ENCODE data around the gene METTL14. TPM values are rescaled to one million over a fixed set of nuclear protein-coding genes. Genes with fewer than 3 reads are reported as not detected.

Gene METTL14
- total RNA-seq, 2 experiments from 2014 or later = 46.1 to 48.3 TPM

DNA sequence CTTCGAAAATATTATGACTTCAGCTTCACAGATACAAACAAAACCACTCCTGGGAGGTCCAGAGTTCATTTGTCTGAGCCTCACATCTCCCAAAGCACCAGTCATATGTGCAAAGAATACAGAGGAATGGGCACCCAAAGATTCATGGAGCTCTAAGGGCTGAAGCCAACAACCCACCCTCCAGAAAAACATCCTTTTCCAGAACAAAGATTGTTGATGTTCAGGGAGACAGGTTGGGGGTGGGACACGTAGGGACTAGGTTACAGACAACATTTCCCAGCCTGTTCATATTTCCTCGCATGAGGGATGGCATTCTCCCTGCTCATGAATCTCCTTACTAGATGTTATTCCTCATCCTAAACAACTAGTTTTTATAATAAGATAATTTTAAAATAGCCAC, 71.2 kb downstream of the METTL14 start:
- Mint-ChIP-seq H3K4me1 (no peaks in the 10 kb centered on the region), H3K27me3 (no peaks in the 10 kb centered on the region), H3K36me3 (ENCODE audit: low read depth) (peaks cover 22% of the 10 kb centered on the region), H3K4me3 (no peak overlapping the region), H3K27ac (no peak overlapping the region), H3K9me3 (no peaks in the 10 kb centered on the region)
- ChIA-PET POLR2A (no interaction called here), CTCF (no interaction called here)
- DNase-seq = no peak

DNA sequence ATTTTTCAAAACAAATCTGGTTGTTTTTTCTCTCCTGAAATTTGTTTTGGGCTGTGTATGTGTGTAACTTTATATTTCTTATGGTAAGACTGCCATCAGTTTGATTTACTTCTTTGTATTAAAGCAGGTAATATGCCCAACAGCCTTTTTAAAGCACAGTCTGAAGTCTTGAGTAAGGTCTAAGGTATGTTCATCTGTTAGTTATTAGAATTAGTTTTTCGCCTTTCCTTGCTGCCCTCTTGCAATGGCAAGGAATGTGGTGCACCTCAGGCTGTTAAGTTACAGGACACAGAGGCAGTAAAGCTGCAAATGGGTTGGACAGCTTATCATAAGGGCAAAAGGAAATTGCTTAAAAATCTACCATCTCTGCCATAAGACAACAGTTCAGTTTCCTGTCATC, 71.8 kb downstream of the METTL14 start:
- H3K36me3 Mint-ChIP-seq (ENCODE audit: low read depth) = peaks cover 16% of the 10 kb centered on the region

DNA sequence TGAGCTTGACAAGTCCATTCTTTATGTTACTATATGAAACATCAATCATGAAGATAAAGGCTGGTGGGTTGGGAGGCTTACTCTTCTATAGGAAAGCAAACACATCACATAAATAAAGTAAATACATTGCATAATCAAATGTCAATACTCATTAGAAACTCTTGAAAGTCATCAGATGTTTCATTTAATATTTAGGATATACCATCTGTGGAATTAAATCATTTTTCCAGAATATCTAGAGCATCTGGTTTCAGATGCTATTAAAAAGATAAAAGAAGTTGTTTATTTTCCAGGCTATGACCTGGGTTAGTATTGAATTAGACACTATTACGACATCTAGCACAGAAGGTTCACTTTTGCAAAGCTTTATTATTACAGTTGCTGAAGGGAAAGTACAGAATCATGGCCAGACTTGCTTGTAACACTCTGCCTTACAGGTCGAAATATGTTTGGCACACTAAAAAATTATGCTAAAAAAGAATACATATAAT, 72.6 kb downstream of the METTL14 start:
- POLR2A ChIA-PET = no interaction called here
- Mint-ChIP-seq H3K36me3 (ENCODE audit: low read depth) (peaks cover 13% of the 10 kb centered on the region), H3K27ac (no peak overlapping the region), H3K4me3 (no peak overlapping the region), H3K27me3 (no peaks in the 10 kb centered on the region), H3K9me3 (no peaks in the 10 kb centered on the region), H3K4me1 (no peaks in the 10 kb centered on the region)
- no peak for DNase-seq
- CTCF ChIA-PET = no interaction called here

More for the DNA sequence above, 71.8 kb downstream of the METTL14 start:
- CTCF ChIA-PET = no interaction called here
- POLR2A ChIA-PET = no interaction called here
- H3K4me1 Mint-ChIP-seq = no peaks in the 10 kb centered on the region
- no peaks in the 10 kb centered on the region for H3K9me3 Mint-ChIP-seq
- no peaks in the 10 kb centered on the region for H3K27me3 Mint-ChIP-seq
- no peak overlapping the region for H3K4me3 Mint-ChIP-seq
- no peak for DNase-seq
- H3K27ac Mint-ChIP-seq = no peak overlapping the region

DNA sequence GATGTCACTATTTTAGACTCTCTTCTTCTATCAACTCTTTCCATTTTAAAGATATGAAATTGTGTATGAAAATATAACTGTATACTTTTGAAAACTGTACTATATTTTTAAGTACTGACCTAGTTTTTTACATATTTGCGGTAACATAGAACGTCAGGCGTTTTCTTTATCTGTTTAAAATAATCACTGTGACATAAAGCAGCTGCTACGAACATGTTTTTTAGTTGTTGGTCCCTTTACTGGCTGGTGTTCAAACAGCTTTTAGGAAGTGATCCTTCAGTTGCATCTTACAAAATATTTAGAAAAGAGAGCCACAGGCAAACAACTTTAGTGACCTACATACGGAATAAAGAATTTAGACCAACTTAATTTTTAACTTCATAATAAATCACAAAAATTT, 73.1 kb downstream of the METTL14 start:
- no peak for DNase-seq
- peaks cover 11% of the 10 kb centered on the region for H3K36me3 Mint-ChIP-seq (ENCODE audit: low read depth)
- no peak overlapping the region for H3K4me3 Mint-ChIP-seq
- no peak overlapping the region for H3K27ac Mint-ChIP-seq
- ChIA-PET CTCF (no interaction called here), POLR2A (no interaction called here)
- H3K4me1 Mint-ChIP-seq = no peaks in the 10 kb centered on the region
- no peaks in the 10 kb centered on the region for H3K9me3 Mint-ChIP-seq
- no peaks in the 10 kb centered on the region for H3K27me3 Mint-ChIP-seq

DNA sequence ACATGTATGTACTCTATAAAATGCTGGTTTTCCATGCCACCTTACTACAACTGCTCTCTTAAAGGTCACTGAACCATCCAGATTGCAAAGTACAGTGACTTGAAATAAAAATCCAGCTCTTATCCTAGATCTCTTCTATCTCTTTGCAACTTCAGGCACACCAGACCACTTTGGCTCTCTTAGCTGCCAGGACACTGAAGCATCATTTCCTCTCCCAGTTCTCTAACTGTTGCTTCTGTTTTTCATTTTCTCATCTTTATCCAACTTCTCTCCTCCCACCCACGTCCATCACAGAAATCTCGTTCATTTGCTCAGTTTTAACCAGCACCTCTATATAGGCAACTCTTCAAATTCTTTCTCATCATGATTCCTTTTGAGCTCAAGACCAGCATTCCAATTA, 74.3 kb downstream of the METTL14 start:
- no peak for DNase-seq
- no peaks in the 10 kb centered on the region for H3K27me3 Mint-ChIP-seq
- no peak overlapping the region for H3K27ac Mint-ChIP-seq
- CTCF ChIA-PET = no interaction called here
- peaks cover 12% of the 10 kb centered on the region for H3K36me3 Mint-ChIP-seq (ENCODE audit: low read depth)
- H3K4me1 Mint-ChIP-seq = no peaks in the 10 kb centered on the region
- no peaks in the 10 kb centered on the region for H3K9me3 Mint-ChIP-seq
- H3K4me3 Mint-ChIP-seq = no peak overlapping the region
- POLR2A ChIA-PET = no interaction called here

DNA sequence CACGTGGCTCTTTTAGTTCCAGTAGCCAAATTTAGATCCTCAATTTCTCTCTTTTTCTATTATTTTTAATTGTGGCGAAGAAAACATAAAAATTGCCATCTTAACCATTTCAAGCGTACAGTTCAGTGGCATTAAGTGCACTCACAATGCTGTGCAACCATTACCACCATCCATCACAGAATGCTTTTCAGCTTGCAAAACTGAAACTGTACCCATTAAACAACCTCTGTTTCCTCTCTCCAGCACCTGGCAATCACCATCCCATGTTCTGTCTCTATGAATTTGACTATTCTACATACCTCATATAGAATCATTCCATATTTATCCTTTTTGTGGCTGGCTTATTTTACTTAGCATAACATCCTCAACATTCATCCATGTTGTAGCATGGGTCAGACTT, 74.9 kb downstream of the METTL14 start:
- CTCF ChIA-PET = no interaction called here
- Mint-ChIP-seq H3K4me1 (no peaks in the 10 kb centered on the region), H3K4me3 (no peak overlapping the region), H3K9me3 (no peaks in the 10 kb centered on the region), H3K36me3 (ENCODE audit: low read depth) (peaks cover 14% of the 10 kb centered on the region), H3K27ac (no peak overlapping the region), H3K27me3 (no peaks in the 10 kb centered on the region)
- POLR2A ChIA-PET = no interaction called here
- DNase-seq = no peak

DNA sequence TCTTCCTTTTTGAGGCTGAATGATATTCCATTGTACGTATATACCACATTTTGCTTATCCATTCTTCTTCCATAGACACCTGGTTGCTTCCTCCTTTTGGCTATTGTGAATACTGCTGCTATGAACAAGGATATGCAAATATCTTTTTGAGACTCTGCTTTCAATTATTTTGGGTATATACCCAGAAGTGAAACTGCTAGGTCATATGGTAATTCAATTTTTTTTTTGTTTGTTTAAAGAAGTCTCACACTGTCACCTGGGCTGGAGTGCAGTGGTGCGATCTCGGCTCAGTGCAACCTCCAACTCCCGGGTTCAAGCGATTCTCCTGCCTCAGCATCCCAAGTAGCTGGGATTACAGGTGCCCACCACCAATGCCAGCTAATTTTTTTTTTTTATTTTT, 75.3 kb downstream of the METTL14 start:
- Mint-ChIP-seq H3K4me1 (no peaks in the 10 kb centered on the region), H3K27me3 (no peaks in the 10 kb centered on the region), H3K4me3 (no peak overlapping the region), H3K36me3 (ENCODE audit: low read depth) (peaks cover 14% of the 10 kb centered on the region), H3K27ac (no peak overlapping the region), H3K9me3 (no peaks in the 10 kb centered on the region)
- ChIA-PET CTCF (no interaction called here), POLR2A (no interaction called here)
- DNase-seq = no peak

DNA sequence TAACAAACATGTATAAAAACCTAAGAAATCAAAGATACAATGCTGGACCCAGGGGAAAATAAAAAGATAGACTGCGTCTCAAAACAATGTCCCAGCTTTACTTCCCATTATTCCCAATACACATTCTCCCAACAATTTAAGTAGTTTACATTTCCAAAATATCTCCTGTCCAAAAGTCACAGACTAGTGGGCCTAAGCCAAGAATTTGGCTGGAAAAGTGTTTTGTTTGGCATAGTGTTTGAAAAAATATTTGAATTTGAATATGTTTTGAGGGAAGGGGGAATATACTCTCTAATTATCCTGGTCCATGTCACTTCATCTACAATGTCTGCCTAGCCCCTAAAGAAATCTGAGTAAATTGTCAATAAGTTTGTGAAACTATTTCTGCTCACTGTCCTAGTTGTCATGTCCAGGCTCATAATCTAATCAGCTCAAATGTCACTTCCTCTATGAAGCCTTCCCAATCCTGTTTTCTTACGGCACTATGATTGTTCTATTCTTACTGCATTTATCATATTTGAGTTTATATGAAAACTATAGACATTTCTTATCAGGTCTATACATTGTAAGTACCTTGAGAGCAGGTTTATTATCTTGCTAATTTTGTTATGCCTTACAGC, 76.3 kb downstream of the METTL14 start:
- CTCF ChIA-PET = interaction anchor here (0.7 to 1.2 kb wide), 2 partner anchors 20 to 73 kb away, joined by 3 read pairs; no protein-coding TSS in a partner anchor
- POLR2A ChIA-PET = no interaction called here
- H3K27me3 Mint-ChIP-seq = no peaks in the 10 kb centered on the region
- peaks cover 8% of the 10 kb centered on the region for H3K36me3 Mint-ChIP-seq (ENCODE audit: low read depth)
- H3K4me3 Mint-ChIP-seq = no peak overlapping the region
- DNase-seq = no peak
- no peaks in the 10 kb centered on the region for H3K4me1 Mint-ChIP-seq
- H3K27ac Mint-ChIP-seq = no peak overlapping the region
- no peaks in the 10 kb centered on the region for H3K9me3 Mint-ChIP-seq

DNA sequence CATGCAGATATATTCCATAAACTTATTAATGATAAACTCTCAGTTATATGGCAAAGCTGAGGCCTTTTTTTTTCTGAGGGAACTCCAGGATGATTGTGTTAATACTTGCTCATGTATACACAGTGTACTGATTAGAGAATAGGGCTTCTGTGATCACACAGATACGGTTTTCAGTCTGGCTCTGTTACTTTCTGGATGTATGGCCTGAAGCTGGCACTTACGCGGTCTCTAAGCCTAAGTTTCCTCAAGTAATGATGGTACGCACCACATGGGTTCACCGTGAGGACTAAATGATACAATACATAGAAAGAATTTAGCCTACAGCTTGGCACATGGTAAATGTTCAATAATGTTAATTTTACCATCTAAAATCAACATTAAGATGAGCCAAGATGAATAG, 77.0 kb downstream of the METTL14 start:
- no peak overlapping the region for H3K27ac Mint-ChIP-seq
- no peaks in the 10 kb centered on the region for H3K27me3 Mint-ChIP-seq
- ChIA-PET CTCF (interaction anchor here (0.7 to 1.2 kb wide), 2 partner anchors 21 to 73 kb away, joined by 3 read pairs; no protein-coding TSS in a partner anchor), POLR2A (no interaction called here)
- DNase-seq = no peak
- H3K4me3 Mint-ChIP-seq = no peak overlapping the region
- no peaks in the 10 kb centered on the region for H3K9me3 Mint-ChIP-seq
- H3K36me3 Mint-ChIP-seq (ENCODE audit: low read depth) = peaks cover 11% of the 10 kb centered on the region
- H3K4me1 Mint-ChIP-seq = no peaks in the 10 kb centered on the region

DNA sequence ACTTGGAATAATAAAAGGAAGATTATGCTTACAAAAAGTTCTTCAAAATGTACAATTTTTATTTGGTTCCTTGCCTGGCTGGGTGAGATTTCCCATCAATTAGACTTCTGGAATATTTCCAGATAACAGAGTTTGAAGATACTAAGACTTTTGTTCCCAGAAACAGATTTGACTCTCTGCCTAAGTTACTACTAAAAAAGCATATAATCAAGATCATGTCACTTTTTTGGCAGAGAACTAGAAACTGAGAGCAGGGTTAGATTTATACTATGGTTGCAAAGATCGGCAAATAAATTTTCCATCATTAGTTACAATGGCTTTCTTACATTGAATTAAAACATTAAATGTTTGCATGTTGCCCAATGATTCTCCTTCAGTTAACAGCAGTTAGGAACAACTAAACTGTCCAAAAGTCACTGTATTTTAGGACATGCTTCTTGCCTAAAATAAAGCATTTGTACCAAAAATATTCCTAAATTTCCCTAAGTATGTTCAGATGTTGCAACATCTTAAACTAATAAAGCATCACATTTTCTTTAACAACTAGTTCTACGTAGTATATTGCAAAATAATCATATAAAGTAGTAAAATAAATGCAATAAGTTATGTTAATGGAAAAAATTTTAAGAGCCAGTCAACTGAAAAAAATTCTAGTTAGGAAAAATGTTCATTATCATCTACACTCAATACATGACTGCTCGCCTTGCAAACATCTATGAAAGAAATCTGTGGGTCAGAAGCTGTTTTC, 77.7 kb downstream of the METTL14 start:
- Mint-ChIP-seq H3K4me3 (no peak overlapping the region), H3K27me3 (no peaks in the 10 kb centered on the region), H3K36me3 (ENCODE audit: low read depth) (peaks cover 13% of the 10 kb centered on the region), H3K9me3 (no peaks in the 10 kb centered on the region), H3K27ac (no peak overlapping the region), H3K4me1 (no peaks in the 10 kb centered on the region)
- DNase-seq = no peak
- POLR2A ChIA-PET = no interaction called here
- CTCF ChIA-PET = interaction anchor here (1.2 kb wide), 1 partner anchor 22 kb away, joined by 3 read pairs; no protein-coding TSS in a partner anchor

Other genes starting within 250 kb of the METTL14 start
- 10 to 100 TPM; 33.1 to 36.1 TPM for gene SEC24D, start 150.7 kb downstream of the METTL14 start, total RNA-seq
- gene SYNPO2, start 203.5 kb downstream of the METTL14 start, total RNA-seq = 1 to 10 TPM; 1.2 to 1.4 TPM

Data from activated CD4-positive, alpha-beta T cell treated with anti-CD3 and anti-CD28 coated beads, Interleukin-2, amount 10 ng/mL, durations not matched to agents 7 days and 5 days (primary cell).